ENCODE results near the gene NCAPG2. TPM values are rescaled to one million over a fixed set of nuclear protein-coding genes. Genes with fewer than 3 reads are reported as not detected.
A peak's percentile ranks its signal among the peaks of the same experiment; 100 is the strongest.
"Not testable (repeated sequence)": the region's sequence is repeated elsewhere in the genome, so short reads cannot be mapped to it uniquely, and the experiment has no call there.

The NCAPG2 gene
- total RNA-seq, 1 experiment from 2014 or later = 41.1 TPM

DNA sequence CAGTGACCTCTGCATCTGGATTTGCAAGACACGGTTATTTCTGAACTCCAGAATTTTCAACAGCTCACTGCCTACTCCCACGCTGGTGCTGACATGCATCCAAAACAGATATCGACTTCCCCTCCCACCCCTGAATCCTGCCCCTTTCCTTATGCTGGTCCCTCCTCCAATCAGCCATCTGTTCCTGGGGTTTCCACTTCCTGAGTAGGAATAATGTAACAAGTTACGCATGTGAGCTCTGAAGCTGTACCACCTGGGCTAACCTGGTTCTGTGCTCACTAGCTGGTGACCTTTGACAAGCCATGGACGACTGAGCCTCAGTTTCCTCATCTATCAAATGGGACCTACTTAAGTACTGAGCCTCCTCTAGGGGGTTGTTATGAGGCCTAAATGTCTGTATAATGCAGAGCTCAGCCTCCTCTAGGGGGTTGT is 1.7 kb upstream of the NCAPG2 start:
- Histone ChIP-seq H3K4me3 (ENCODE audit: insufficient read depth, low read depth, low read length) (no peak overlapping the region), H3K36me3 (replicated peaks; ENCODE audit: control insufficient read depth, insufficient read depth, low read length) (peaks cover under 1% of the 10 kb centered on the region), H3K27me3 (ENCODE audit: control insufficient read depth, insufficient read depth, low read length) (no peaks in the 10 kb centered on the region)
- no peak for DNase-seq

DNA sequence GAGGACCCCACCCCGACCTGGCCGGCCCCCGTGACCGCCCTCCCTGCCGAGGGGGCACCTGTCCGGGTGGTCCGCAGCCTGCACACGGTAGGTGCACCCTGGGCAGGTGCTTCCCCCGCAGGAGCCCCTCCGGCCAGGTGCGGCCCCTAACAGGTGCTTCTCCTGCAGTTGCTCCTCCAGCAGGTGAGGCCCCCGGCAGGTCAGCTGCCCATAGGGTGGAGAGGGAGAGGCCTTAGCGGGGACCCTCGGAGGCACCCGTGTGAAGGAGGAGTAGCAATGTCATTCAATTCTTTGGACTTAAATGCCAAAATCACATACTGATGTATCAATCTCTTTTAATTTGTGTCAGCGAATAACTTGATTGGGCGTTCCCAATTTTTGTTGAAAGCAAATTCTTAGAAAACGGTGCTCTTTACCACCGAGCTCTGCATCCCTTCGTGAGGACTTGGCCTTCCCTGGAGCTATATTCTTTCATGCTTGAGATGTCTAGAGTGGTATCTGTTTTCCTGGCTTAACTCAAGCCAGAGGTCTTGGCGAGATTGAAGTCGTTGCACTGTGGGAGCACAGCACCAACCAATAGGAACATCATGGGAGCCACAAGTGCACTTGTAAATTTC is 738 bp upstream of the NCAPG2 start:
- no peaks in the 10 kb centered on the region for H3K27me3 ChIP-seq (ENCODE audit: control insufficient read depth, insufficient read depth, low read length)
- H3K36me3 ChIP-seq (replicated peaks; ENCODE audit: control insufficient read depth, insufficient read depth, low read length) = peaks cover 6% of the 10 kb centered on the region
- peak overlapping the region; percentile 99 for H3K4me3 ChIP-seq (ENCODE audit: insufficient read depth, low read depth, low read length)
- DNase-seq = no peak

DNA sequence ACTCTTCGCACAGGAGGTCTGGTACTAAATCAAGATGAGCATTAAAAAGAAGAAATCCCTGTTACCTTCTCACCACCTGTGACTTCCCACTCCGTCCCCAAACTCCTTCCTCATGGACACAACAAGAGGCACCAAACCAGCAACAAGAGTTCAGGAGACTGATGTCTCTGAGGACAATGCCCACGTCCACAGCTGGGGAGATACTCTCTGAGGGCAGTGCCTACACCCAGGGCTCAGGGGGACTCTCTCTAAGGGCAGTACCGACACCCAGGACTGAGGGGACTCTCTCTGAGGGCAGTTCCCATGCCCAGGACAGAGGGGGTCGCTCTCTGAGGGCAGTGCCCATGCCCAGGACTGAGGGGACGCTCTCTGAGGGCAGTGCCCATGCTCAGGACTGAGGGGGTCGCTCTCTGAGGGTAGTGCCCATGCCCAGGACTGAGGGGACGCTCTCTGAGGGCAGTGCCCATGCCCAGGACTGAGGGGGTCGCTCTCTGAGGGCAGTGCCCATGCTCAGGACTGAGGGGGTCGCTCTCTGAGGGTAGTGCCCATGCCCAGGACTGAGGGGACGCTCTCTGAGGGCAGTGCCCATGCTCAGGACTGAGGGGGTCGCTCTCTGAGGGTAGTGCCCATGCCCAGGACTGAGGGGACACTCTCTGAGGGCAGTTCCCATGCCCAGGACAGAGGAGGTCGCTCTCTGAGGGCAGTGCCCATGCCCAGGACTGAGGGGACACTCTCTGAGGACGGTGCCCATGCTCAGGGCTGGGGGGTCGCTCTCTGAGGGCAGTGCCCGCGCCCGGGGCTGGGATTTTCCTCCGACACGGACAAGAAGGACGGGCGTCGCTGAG is 703 bp downstream of the NCAPG2 start:
- DNase-seq; H3K27me3 ChIP-seq (ENCODE audit: control insufficient read depth, insufficient read depth, low read length): not testable (repeated sequence)
- Histone ChIP-seq H3K36me3 (replicated peaks; ENCODE audit: control insufficient read depth, insufficient read depth, low read length) (peaks cover 12% of the 10 kb centered on the region), H3K4me3 (ENCODE audit: insufficient read depth, low read depth, low read length) (peak overlapping the region; percentile 99)

DNA sequence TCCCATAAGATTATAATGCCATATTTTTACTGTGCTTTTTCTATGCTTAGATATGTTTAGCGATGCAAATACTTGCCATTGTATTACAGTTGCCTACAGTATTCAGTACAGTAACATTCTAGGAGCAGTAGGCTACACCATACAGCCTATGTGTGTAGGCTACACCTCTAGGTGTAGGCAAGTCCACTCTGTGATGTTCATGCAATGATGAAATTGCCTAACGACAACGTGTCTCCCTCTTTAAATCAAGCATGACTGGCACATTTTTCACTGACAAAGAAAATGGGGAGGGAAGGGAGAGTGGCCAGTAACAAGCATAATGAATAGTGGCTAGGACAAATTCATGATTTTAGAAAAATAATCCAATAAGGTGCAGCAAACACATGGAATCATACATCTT is 1.7 kb downstream of the NCAPG2 start:
- H3K36me3 ChIP-seq (replicated peaks; ENCODE audit: control insufficient read depth, insufficient read depth, low read length) = peaks cover 15% of the 10 kb centered on the region
- no peak for DNase-seq
- H3K27me3 ChIP-seq (ENCODE audit: control insufficient read depth, insufficient read depth, low read length) = no peaks in the 10 kb centered on the region
- H3K4me3 ChIP-seq (ENCODE audit: insufficient read depth, low read depth, low read length) = no peak overlapping the region

DNA sequence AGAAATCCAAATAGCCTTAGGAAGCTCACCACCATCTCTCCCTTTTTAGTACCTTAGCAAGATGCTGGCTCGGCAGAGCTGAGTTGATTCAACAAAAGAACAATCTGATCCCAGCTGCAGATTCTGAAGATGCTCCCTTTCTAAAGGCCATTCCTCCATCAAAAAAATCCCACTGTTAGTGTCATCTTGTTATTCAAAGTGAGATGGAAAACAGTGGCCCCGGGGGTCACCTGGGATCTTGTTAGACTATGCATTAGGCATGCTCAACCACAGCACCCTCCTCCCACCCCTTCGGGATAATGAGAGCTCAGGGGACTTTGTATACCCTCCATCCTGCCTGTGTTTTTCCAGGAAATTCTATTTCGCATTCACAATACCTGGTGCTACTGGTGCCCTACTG is 2.4 kb downstream of the NCAPG2 start:
- H3K4me3 ChIP-seq (ENCODE audit: insufficient read depth, low read depth, low read length) = no peak overlapping the region
- H3K27me3 ChIP-seq (ENCODE audit: control insufficient read depth, insufficient read depth, low read length) = no peaks in the 10 kb centered on the region
- peak; percentile 73 for DNase-seq
- peaks cover 15% of the 10 kb centered on the region for H3K36me3 ChIP-seq (replicated peaks; ENCODE audit: control insufficient read depth, insufficient read depth, low read length)

DNA sequence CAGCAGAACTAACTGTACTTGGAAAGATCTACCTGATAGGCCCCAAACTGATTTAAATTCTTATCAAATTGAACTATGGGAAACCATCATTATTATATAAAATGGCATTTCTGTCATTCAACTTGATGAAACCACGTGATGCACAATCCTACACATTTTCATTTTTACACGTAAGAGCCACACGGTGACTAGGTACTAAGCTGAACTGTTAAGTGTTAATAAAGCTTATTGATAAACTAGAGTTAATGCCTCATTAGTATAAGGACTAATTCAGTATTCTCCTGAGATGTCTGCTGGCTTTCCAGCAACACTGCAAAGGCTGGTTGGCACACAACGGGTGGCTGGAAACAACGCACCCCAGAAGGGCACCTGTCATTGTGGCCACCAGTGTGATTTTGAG is 4.6 kb downstream of the NCAPG2 start:
- DNase-seq = no peak
- H3K36me3 ChIP-seq (replicated peaks; ENCODE audit: control insufficient read depth, insufficient read depth, low read length) = peaks cover 22% of the 10 kb centered on the region
- H3K27me3 ChIP-seq (ENCODE audit: control insufficient read depth, insufficient read depth, low read length) = no peaks in the 10 kb centered on the region
- H3K4me3 ChIP-seq (ENCODE audit: insufficient read depth, low read depth, low read length) = no peak overlapping the region

DNA sequence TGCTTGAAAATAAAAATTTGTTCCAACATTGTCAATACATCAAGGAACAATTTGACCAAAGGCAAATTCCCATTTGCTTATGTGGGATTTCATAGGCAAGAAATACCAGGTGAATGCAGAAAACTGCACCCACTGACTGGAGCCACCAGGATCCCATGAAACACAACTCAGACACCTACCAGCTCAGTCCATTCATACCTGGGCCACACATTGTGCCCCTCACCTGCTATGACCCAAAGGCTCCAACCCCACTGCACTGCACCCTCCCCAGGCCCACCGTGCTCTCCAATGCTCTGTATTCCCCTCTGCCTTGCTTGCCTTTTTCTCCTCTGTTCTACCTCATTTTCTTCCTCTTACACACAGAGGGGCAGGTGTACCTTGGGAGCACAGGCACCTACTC is 5.3 kb downstream of the NCAPG2 start:
- Histone ChIP-seq H3K27me3 (ENCODE audit: control insufficient read depth, insufficient read depth, low read length) (no peaks in the 10 kb centered on the region), H3K4me3 (ENCODE audit: insufficient read depth, low read depth, low read length) (no peak overlapping the region), H3K36me3 (replicated peaks; ENCODE audit: control insufficient read depth, insufficient read depth, low read length) (peaks cover 22% of the 10 kb centered on the region)
- DNase-seq = no peak

DNA sequence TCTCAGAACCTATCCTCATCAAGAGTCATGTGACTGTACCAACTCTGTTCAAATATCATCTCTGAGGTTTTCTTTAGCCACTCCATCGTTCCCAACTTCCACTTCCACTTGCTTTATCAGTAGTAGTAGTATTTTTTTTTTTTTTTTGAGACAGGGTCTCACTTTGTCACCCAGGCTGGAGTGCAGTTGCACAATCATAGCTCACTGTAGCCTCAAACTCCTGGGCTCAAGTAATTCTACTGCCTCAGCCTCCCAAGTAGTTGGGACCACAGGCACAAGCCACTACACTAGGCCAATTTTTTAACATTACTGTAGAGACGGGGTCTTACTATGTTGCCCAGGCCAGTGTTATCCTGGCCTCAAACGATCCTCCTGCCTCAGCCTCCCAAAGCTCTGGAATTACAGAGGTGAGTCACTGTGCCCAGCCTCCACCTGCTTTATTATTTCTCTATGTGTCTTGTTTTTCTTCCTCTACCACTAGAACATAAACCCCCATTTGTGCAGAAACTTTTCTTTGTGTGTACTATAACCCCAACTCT is 5.9 kb downstream of the NCAPG2 start:
- DNase-seq = no peak
- no peaks in the 10 kb centered on the region for H3K27me3 ChIP-seq (ENCODE audit: control insufficient read depth, insufficient read depth, low read length)
- H3K4me3 ChIP-seq (ENCODE audit: insufficient read depth, low read depth, low read length) = no peak overlapping the region
- H3K36me3 ChIP-seq (replicated peaks; ENCODE audit: control insufficient read depth, insufficient read depth, low read length) = peaks cover 23% of the 10 kb centered on the region

DNA sequence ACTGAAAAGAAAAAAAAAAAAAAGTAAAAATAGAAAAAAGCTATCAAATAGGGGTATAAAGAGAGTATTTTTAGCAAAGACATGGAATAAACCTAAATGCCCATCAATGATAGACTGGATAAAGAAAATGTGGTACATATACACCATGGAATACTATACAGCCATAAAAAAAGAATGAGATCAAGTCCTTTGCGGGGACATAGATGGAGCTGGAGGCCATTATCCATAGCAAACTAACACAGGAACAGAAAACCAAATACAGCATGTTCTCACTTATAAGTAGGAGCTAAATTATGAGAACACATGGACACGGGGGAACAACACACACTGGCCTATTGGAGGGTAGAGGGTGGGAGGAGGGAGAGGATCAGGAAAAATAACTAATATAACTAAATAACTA is 7.0 kb downstream of the NCAPG2 start:
- peaks cover 24% of the 10 kb centered on the region for H3K36me3 ChIP-seq (replicated peaks; ENCODE audit: control insufficient read depth, insufficient read depth, low read length)
- H3K27me3 ChIP-seq (ENCODE audit: control insufficient read depth, insufficient read depth, low read length); H3K4me3 ChIP-seq (ENCODE audit: insufficient read depth, low read depth, low read length); DNase-seq: not testable (repeated sequence)

DNA sequence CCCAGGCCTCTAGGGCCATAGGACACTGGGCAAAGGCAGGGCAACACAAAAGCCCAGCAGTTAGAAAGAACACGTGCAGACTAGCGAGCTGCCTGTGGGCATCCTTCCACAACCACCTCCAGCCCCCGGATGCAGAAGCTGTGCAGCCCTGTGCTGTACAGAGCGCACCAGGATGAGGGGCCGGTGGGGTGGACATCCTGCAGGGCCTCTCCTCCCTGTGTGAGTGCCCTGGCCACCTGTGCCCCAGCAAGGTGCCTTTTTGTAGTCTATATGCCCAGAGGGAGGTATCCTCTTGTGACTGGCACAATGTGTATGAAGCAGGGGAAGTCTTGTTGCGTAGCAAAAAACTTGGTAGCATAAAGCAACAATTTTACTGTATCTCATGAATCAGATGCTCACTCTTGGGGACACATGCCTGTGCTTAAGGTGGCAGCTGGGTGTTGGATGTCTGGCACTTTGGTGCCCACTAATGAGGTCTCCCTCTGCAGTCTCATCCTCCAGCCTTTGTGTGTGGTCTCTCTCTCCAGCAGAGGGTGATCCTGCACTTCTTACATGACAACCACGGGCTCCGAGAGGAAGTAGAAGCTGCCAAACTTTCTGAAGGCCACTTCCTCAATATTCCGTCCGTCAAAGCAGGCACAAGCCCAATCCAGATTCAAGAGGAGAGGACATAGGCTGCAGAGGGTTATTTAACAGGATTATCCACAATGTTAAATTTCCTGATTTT is 8.7 kb downstream of the NCAPG2 start:
- H3K4me3 ChIP-seq (ENCODE audit: insufficient read depth, low read depth, low read length) = no peak overlapping the region
- peaks cover 21% of the 10 kb centered on the region for H3K36me3 ChIP-seq (replicated peaks; ENCODE audit: control insufficient read depth, insufficient read depth, low read length)
- peak; percentile 50 for DNase-seq
- no peaks in the 10 kb centered on the region for H3K27me3 ChIP-seq (ENCODE audit: control insufficient read depth, insufficient read depth, low read length)

DNA sequence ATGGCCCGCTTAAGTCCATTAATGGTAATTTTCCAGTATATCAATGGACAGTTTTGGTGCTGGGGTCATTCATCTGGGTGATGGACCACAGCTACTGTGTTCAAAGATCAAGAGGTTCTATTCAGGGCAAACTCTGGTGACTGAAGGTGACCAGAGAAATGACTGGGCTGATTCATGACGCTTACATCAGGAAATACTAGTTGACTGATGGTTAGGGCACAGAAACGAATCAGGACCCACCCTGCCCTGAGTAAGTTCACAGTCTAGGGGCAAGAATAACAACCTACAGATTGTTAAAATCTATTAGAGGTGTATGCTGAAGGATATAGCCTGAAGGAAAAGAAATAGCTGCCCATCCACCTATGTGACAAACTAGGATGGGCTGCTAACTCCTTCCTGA is 9.5 kb downstream of the NCAPG2 start:
- DNase-seq = no peak
- Histone ChIP-seq H3K4me3 (ENCODE audit: insufficient read depth, low read depth, low read length) (no peak overlapping the region), H3K36me3 (replicated peaks; ENCODE audit: control insufficient read depth, insufficient read depth, low read length) (peaks cover 25% of the 10 kb centered on the region), H3K27me3 (ENCODE audit: control insufficient read depth, insufficient read depth, low read length) (no peaks in the 10 kb centered on the region)

DNA sequence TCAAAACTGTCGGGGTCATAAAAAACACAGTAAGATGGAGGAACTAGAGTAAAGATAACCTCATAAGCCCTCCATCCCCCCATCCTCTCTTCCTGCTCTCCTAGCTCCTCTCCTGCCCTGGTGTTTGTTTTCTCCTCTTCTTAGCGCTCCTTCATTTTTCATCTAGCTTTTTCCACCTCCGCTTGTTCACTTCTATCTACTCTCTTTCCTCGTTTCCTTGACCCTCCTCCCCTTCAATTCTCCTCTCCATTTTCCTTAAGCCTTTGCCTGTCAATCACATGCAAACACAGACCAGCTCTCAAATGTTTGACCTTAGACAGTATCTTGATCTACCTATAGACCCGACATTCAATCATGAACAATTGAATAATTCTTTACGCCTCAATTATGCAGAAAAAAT is 10.0 kb downstream of the NCAPG2 start:
- Histone ChIP-seq H3K4me3 (ENCODE audit: insufficient read depth, low read depth, low read length) (no peak overlapping the region), H3K36me3 (replicated peaks; ENCODE audit: control insufficient read depth, insufficient read depth, low read length) (peaks cover 25% of the 10 kb centered on the region), H3K27me3 (ENCODE audit: control insufficient read depth, insufficient read depth, low read length) (no peaks in the 10 kb centered on the region)
- DNase-seq = no peak

DNA sequence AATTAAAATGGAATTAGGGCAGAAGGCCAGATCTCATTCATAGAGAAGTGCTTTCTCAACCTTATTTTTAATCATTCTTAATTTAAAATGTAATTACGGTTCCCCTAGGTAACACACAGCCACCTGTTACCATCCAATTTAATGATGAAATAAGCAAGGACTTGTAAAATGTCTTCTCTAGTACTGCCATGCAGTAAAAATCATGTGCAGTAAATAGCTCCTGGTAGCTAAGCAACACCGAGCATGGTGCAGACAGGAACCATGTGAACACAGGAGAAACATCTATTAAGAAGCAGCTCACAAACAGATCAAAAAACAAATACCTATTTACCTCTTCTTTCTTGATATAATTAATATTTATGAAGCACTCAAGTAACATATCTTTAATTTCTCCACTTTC is 15.1 kb downstream of the NCAPG2 start:
- no peaks in the 10 kb centered on the region for H3K27me3 ChIP-seq (ENCODE audit: control insufficient read depth, insufficient read depth, low read length)
- peaks cover 29% of the 10 kb centered on the region for H3K36me3 ChIP-seq (replicated peaks; ENCODE audit: control insufficient read depth, insufficient read depth, low read length)

DNA sequence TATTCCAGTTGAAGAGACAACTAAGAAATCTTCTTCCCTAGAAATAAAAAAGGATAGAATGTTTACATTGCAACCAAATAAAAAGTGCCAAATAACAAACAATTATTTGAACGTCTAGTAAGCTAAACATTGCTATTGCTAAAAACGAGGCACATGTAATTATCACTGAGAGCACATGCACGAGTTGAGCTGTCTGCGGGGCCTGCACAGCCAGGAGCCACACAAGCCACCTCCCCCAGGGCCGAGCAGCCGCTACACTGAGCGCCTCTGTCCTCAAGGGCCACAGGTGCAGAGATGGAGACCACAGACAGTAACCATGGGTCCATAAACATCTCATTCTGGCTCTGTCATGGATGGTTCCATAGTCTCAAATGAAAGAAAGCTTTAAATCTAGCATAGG is 17.2 kb downstream of the NCAPG2 start:
- no peak overlapping the region for H3K4me3 ChIP-seq (ENCODE audit: insufficient read depth, low read depth, low read length)
- H3K27me3 ChIP-seq (ENCODE audit: control insufficient read depth, insufficient read depth, low read length) = no peaks in the 10 kb centered on the region
- H3K36me3 ChIP-seq (replicated peaks; ENCODE audit: control insufficient read depth, insufficient read depth, low read length) = peaks cover 28% of the 10 kb centered on the region
- no peak for DNase-seq

More for the DNA sequence above, 15.1 kb downstream of the NCAPG2 start:
- no peak for DNase-seq
- no peak overlapping the region for H3K4me3 ChIP-seq (ENCODE audit: insufficient read depth, low read depth, low read length)
